GM12875 (cell line): ENCODE measurements around the gene CASZ1.

Experiments used
- H3K4me3 ChIP-seq: one replicate; pipeline ENCODE4 v1.5.1; 2011; ENCODE audit warnings: low read depth, low read length, control low read depth
- TF ChIP-seq, protein P1 (sequence below): IDR thresholded peaks from 2 replicates; pipeline ENCODE4 v1.5.1; 2011; ENCODE audit warnings: low read depth, mild to moderate bottlenecking, control low read depth, inconsistent platforms, low read length, moderate library complexity, borderline replicate concordance; ENCODE audit not compliant: insufficient read depth

The CASZ1 gene

GRCh38 chr1:10829965-10830515 lies 33.6 kb upstream of the CASZ1 start:
- TF ChIP-seq, protein P1, sequence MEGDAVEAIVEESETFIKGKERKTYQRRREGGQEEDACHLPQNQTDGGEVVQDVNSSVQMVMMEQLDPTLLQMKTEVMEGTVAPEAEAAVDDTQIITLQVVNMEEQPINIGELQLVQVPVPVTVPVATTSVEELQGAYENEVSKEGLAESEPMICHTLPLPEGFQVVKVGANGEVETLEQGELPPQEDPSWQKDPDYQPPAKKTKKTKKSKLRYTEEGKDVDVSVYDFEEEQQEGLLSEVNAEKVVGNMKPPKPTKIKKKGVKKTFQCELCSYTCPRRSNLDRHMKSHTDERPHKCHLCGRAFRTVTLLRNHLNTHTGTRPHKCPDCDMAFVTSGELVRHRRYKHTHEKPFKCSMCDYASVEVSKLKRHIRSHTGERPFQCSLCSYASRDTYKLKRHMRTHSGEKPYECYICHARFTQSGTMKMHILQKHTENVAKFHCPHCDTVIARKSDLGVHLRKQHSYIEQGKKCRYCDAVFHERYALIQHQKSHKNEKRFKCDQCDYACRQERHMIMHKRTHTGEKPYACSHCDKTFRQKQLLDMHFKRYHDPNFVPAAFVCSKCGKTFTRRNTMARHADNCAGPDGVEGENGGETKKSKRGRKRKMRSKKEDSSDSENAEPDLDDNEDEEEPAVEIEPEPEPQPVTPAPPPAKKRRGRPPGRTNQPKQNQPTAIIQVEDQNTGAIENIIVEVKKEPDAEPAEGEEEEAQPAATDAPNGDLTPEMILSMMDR = no peak

DNA sequence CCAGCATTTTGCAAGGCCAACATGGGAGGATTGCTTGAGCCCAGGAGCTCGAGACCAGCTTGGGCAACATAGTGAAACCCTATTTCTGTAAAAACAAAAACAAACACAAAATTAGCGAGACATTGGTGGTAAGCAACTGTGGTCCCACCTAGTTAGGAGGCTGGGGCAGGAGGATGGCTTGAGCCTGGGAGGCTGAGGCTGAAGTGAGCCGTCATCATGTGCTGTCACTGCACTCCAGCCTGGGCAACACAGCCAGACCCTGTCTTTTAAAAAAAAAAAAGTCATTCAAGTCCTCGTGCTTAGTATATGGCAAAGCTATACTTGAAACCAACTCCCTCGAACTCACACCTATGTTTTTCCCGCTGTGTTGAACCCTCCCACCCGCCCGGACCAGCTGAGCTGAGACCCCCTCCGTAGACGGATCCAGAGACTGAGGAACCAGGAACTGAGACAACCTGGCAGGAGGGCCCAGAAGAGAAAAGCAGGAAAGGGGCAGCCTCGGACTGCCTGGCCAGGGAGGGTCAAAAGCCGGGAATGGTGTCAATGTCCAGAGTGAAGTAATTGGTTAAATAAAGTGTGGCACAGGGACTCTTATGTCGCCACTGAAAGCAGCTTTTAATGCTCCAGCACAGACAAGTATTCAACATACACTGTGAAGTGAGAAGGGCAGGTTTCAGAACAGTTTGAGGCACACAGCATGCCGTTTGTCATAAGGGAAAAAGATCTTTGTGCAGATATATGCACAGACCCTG lies 32.8 kb upstream of the CASZ1 start:
- TF ChIP-seq, protein P1 = no peak
- no peak overlapping the region for H3K4me3 ChIP-seq

More at GRCh38 chr1:10829965-10830515, 33.6 kb upstream of the CASZ1 start:
- no peak overlapping the region for H3K4me3 ChIP-seq

DNA sequence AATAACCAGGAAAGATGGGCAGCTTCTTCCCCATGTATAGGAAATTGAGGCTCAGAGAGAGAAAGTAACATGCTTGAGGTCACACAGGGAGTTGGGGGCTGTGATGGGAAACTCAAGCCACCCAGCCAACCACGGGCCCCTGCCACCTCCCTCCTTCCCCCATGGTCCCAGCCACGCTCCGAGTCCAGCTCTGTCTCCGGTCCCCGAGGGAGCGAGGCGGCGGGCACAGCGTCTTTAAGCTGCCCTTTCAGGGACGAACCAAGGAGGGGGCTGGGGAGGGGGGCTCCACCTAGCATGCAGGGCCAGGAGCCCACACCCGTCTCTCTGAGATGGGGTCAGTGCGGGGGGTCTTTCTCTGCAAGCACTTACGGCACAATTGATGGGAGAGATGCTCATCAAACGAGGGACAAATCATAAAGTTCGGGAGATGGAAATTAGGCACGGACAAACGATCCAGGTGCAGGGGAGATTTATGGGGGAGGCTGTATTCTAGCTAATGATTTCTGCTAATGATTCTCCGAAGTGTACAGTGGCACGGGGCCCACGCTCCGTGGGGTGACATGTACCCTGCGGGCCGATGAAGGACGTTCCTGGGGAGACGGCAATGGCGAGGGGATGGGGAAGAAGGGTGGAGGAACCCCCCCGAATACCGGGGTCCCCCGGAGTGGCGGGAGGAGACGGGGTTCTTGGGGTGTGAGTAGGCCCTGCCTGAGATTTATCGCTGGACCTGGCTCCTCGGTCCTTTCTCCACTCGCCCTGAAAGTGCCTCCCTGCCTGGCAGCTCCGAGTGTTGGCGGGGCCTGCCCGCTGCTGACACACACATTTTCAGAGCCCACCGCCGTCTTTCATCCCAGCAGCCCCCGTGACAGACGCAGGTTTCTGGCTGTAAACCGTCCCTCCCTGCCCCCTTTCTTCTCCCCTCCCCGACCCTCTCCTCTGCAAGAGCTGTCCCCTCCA lies 31.2 kb upstream of the CASZ1 start:
- no peak overlapping the region for H3K4me3 ChIP-seq
- TF ChIP-seq, protein P1 = no peak

DNA sequence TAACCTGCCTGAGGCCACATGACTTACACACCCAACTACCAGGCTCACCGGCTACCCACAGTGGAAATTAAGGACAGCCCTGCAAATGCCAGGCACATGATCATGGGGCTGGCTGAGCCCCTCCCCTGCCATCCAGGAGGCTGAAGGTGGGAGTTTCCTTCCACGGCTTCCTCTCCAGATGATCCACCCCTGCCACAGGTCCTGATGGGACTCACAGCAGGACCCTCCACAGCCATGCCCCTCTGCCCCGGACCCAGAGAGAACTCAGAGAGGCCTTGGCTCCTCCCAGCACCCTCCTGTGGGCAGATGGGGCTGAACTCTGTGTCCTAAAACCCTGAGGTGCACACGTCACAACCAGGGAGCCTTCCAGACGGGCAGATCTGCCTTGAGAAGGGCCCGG lies 29.1 kb upstream of the CASZ1 start:
- TF ChIP-seq, protein P1 = no peak
- no peak overlapping the region for H3K4me3 ChIP-seq

- no peak overlapping the region for H3K4me3 ChIP-seq
- TF ChIP-seq, protein P1 = no peak
Observed at GRCh38 chr1:10824821-10825540, 28.5 kb upstream of the CASZ1 start.

- H3K4me3 ChIP-seq = no peak overlapping the region
- TF ChIP-seq, protein P1 = no peak
Observed at GRCh38 chr1:10823000-10823401, 26.6 kb upstream of the CASZ1 start.
